Left lobe of liver (tissue), 2 donors: ENCODE results near the gene EPS15. TPM values are rescaled to one million over a fixed set of nuclear protein-coding genes. Genes with fewer than 3 reads are reported as not detected.

Source experiments
- ATAC-seq: fragments of 200-7000 bp; cut with Tn5 transposase; one replicate; pipeline ENCODE4 v1.9.1; 2020; ENCODE audit warnings: mild to moderate bottlenecking, moderate library complexity
- DNase-seq: peaks from one replicate; pipeline ENCODE4 v3.0.0-alpha.2; 2020; ENCODE audit warnings: low spot score
- total RNA-seq: library from RNA; stranded (reverse); gene quantifications from one replicate; pipeline ENCODE4 v1.2.1, GENCODE V29; 2021
- donor health status: DM: no; HTN: no; CAD: no; lungs with moderate emphysema.
- donor health status: DM: no; HTN: yes; CAD: no.

The EPS15 gene
- total RNA-seq, 1 donor from 2014 or later = 26.1 TPM

- DNase-seq (no peak), ATAC-seq (no peak)
Measured at GRCh38 chr1:51304360-51304759, 214.7 kb downstream of the EPS15 start.

Other genes starting within 250 kb of the EPS15 start
- gene TTC39A, start 188.7 kb downstream of the EPS15 start, total RNA-seq = 2.7 TPM
- gene OSBPL9, start 97.8 kb upstream of the EPS15 start, total RNA-seq = 61.1 TPM